ENCODE data around the gene ACYP2. TPM values are rescaled to one million over a fixed set of nuclear protein-coding genes. Genes with fewer than 3 reads are reported as not detected.

Gene ACYP2
- total RNA-seq: 14.6 and 20.0 TPM in 2 replicates

DNA sequence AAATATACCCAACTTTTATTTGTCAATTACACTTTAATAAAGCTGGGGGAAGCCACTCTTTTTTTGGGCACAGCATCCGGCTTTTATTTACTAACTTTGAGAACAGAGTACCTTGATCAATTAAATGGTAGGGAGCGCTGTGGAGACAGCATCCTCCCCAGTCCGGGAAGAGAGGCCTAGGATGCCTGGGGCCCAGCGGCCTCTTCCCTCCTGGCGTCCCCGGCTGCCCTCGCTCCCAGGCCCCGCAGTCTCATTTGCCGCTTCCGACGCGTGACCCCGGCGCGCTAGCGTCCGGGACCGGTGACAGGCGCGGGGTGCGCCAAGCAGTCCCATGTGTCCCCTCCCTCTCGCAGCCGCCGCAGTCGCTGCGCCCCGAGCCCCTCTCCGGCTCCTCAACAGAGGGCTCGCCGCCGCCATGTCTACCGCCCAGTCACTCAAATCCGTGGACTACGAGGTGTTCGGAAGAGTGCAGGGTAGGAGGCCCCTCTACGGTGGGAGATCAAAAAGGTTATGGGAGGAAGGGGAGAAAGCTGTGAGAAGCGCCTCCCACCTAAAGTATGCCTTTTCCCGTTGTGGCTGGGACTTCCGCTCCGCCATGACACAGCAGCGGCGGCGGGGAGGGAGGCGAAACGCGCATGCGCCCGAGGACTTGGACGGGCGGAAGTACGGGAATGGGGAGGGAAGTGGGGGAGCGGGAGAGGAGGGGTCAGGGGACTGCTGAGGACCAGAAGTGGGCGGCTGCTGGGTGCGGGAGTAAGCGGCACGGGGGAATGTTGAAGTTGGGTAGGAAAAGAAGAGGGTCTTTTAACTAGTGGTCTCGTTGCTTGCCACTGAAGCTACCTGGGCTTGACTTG, at the start of gene ACYP2:
TSS of gene ACYP2 (plus strand) at position 332 of the 854 bp plus-strand sequence.

GRCh38 chr2:54256091-54256694, 140.8 kb downstream of the ACYP2 start, which contains the start of gene TSPYL6:
Gene TSPYL6 (minus strand): TSS chr2:54256229. CDS start chr2:54256151, 78 bp downstream.

Other genes with a start within 250 kb of the ACYP2 start
- gene PSME4, start 144.6 kb upstream of the ACYP2 start, total RNA-seq: 17.5 and 31.2 TPM in 2 replicates
- not detected in 2 replicates for gene TSPYL6, start 140.6 kb downstream of the ACYP2 start, total RNA-seq